IMR-90 (cell line): ENCODE results near the gene ACTN2. TPM values are rescaled to one million over a fixed set of nuclear protein-coding genes. Genes with fewer than 3 reads are reported as not detected.

Source experiments
- ATAC-seq: fragments of 200-7000 bp; cut with Tn5 transposase; 2 replicates; pipeline ENCODE4 v1.9.1; 2020; ENCODE audit warnings: low read depth, mild to moderate bottlenecking, moderate library complexity
- BruUV-seq: library from RNA; stranded (reverse); fragments of 400-500 nt; replicated peaks from 2 replicates; lab custom pipeline; 2021; lab: Mats Ljungman, UMichigan
- CTCF ChIA-PET: fragments of 300-600 bp; formaldehyde crosslinking; extraction: SDS; loops from one replicate; lab custom pipeline; 2021; ENCODE audit warnings: antibody characterized with exemption; lab: Yijun Ruan, JAX
- POLR2A ChIA-PET: fragments of 300-600 bp; sonication (Branson Sonifier 250); formaldehyde crosslinking; loops from one replicate; lab custom pipeline; 2022; ENCODE audit warnings: antibody characterized with exemption; ENCODE audit not compliant: unreplicated experiment; lab: Charles Lee
- DNase-seq: peaks from one replicate; pipeline ENCODE4 v3.0.0; 2013
- H2AFZ ChIP-seq: replicated peaks from 2 replicates; pipeline ENCODE3; 2013; ENCODE audit warnings: low read length, mild to moderate bottlenecking; ENCODE audit not compliant: poor library complexity
- H2AK5ac ChIP-seq: 2 replicates; pipeline ENCODE4 v1.6.1; 2013; ENCODE audit warnings: low read depth, low read length, inconsistent platforms
- H2AK9ac ChIP-seq: replicated peaks from 2 replicates; pipeline ENCODE3; 2013; ENCODE audit warnings: mild to moderate bottlenecking, low read depth, low read length, moderate library complexity; ENCODE audit not compliant: poor library complexity
- H2BK120ac ChIP-seq: 2 replicates; pipeline ENCODE4 v1.6.1; 2013; ENCODE audit warnings: low read depth, low read length, inconsistent platforms
- H2BK15ac ChIP-seq: 3 replicates; pipeline ENCODE4 v1.6.1; 2013; ENCODE audit warnings: low read depth, low read length, inconsistent platforms
- H2BK20ac ChIP-seq: 2 replicates; pipeline ENCODE4 v1.6.1; 2013; ENCODE audit warnings: low read depth, mild to moderate bottlenecking, inconsistent platforms, low read length, moderate library complexity
- H2BK5ac ChIP-seq: 2 replicates; pipeline ENCODE4 v1.6.1; 2013; ENCODE audit warnings: mild to moderate bottlenecking, low read depth, low read length, inconsistent platforms; ENCODE audit not compliant: poor library complexity, severe bottlenecking
- H3K14ac ChIP-seq: replicated peaks from 2 replicates; pipeline ENCODE4 v1.6.1; 2013; ENCODE audit warnings: low read depth, low read length, inconsistent platforms
- H3K18ac ChIP-seq: 2 replicates; pipeline ENCODE4 v1.6.1; 2013; ENCODE audit warnings: low read depth, low read length, control low read depth
- H3K23ac ChIP-seq: 2 replicates; pipeline ENCODE4 v1.6.1; 2013; ENCODE audit warnings: low read depth, low read length, inconsistent platforms
- H3K27ac ChIP-seq: 2 replicates; pipeline ENCODE4 v1.5.1; 2013; ENCODE audit warnings: mild to moderate bottlenecking, control low read depth, low read length; ENCODE audit not compliant: insufficient read depth
- H3K27me3 ChIP-seq: 2 replicates; pipeline ENCODE4 v1.6.1; 2013; ENCODE audit warnings: low read length; ENCODE audit not compliant: control insufficient read depth, insufficient read depth
- H3K36me3 ChIP-seq: 2 replicates; pipeline ENCODE4 v1.6.1; 2013; ENCODE audit warnings: low read length, mixed read lengths; ENCODE audit not compliant: control insufficient read depth, insufficient read depth
- H3K4ac ChIP-seq: 2 replicates; pipeline ENCODE4 v1.6.1; 2013; ENCODE audit warnings: low read depth, low read length, inconsistent platforms
- H3K4me1 ChIP-seq: 2 replicates; pipeline ENCODE4 v1.6.1; 2013; ENCODE audit warnings: low read length, mixed read lengths; ENCODE audit not compliant: control insufficient read depth, insufficient read depth
- H3K4me2 ChIP-seq: 2 replicates; pipeline ENCODE4 v1.6.1; 2013; ENCODE audit warnings: low read depth, mild to moderate bottlenecking, control low read depth, low read length, moderate library complexity
- H3K4me3 ChIP-seq: 2 replicates; pipeline ENCODE4 v1.5.1; 2013; ENCODE audit warnings: low read depth, mild to moderate bottlenecking, control low read depth, low read length, moderate library complexity; ENCODE audit not compliant: insufficient read depth
- H3K56ac ChIP-seq: 2 replicates; pipeline ENCODE4 v1.6.1; 2013; ENCODE audit warnings: low read length, inconsistent platforms; ENCODE audit not compliant: insufficient read depth; ENCODE audit errors: extremely low read depth
- H3K79me1 ChIP-seq, 2 experiments: 2 replicates each; pipeline ENCODE4 v1.6.1; 2013; ENCODE audit warnings: low read length in 2 of 2, inconsistent platforms in 1 of 2, low read depth in 1 of 2
- H3K9ac ChIP-seq: 2 replicates; pipeline ENCODE4 v1.6.1; 2013; ENCODE audit warnings: low read depth, low read length, control low read depth
- H3K9me1 ChIP-seq: 2 replicates; pipeline ENCODE4 v1.6.1; 2013; ENCODE audit warnings: low read length, inconsistent platforms; ENCODE audit not compliant: insufficient read depth
- H3K9me3 ChIP-seq: 2 replicates; pipeline ENCODE4 v1.6.1; 2013; ENCODE audit warnings: low read length; ENCODE audit not compliant: control insufficient read depth, insufficient read depth
- H4K20me1 ChIP-seq: 2 replicates; pipeline ENCODE4 v1.6.1; 2013; ENCODE audit warnings: low read length, inconsistent platforms; ENCODE audit not compliant: insufficient read depth
- H4K5ac ChIP-seq: 2 replicates; pipeline ENCODE4 v1.6.1; 2013; ENCODE audit warnings: mild to moderate bottlenecking, low read depth, low read length, control low read depth
- H4K8ac ChIP-seq, 2 experiments: 2 replicates each; pipeline ENCODE4 v1.6.1; 2013; ENCODE audit warnings: low read depth in 2 of 2, low read length in 2 of 2, control low read depth in 1 of 2, inconsistent platforms in 1 of 2
- H4K91ac ChIP-seq: 2 replicates; pipeline ENCODE4 v1.6.1; 2013; ENCODE audit warnings: low read depth, low read length, inconsistent platforms; ENCODE audit not compliant: insufficient read depth
- CEBPB ChIP-seq: IDR thresholded peaks from 2 replicates; pipeline ENCODE4 v1.6.1; 2012; ENCODE audit warnings: low read depth, low read length, improper control_type of control experiment
- CTCF ChIP-seq: conservative IDR thresholded peaks from 2 replicates; pipeline ENCODE4 v1.5.1; 2012; ENCODE audit warnings: mild to moderate bottlenecking, low read depth, low read length, improper control_type of control experiment
- FOS ChIP-seq: fragments of 150-350 bp; IDR thresholded peaks from 2 replicates; pipeline ENCODE4 v1.6.1; 2016; ENCODE audit warnings: low read depth, low read length
- NFE2L2 ChIP-seq: fragments of 150-350 bp; IDR thresholded peaks from 2 replicates; pipeline ENCODE4 v1.6.1; 2016; ENCODE audit warnings: low read depth, mild to moderate bottlenecking, low read length
- RAD21 ChIP-seq: IDR thresholded peaks from 2 replicates; pipeline ENCODE4 v1.6.1; 2012; ENCODE audit warnings: low read length, improper control_type of control experiment
- RCOR1 ChIP-seq: IDR thresholded peaks from 2 replicates; pipeline ENCODE4 v1.6.1; 2012; ENCODE audit warnings: mild to moderate bottlenecking, low read length, improper control_type of control experiment; ENCODE audit not compliant: insufficient replicate concordance
- SMC3 ChIP-seq: fragments of 150-350 bp; IDR thresholded peaks from 2 replicates; pipeline ENCODE4 v1.6.1; 2016; ENCODE audit warnings: low read depth, mild to moderate bottlenecking, antibody characterized with exemption, low read length, moderate library complexity
- WGBS, 2 experiments: methylation state at CpG; one replicate each; pipeline versions ENCODE4 v1.1.5 to v1.1.7; 2013; ENCODE audit warnings: missing lambda C conversion rate in 2 of 2; ENCODE audit not compliant: insufficient read length in 1 of 2; ENCODE audit errors: extremely low coverage in 2 of 2; 5-methylcytosine and 5-hydroxymethylcytosine counted together
- dilution Hi-C: fragments of 300-500 bp; cut with HindIII; formaldehyde crosslinking; loops from one replicate; pipeline ENCODE4 v1.14.3; 2018; ENCODE audit warnings: low sequenced_read_pairs; ENCODE audit not compliant: unreplicated experiment
- in situ Hi-C: fragments of 300-500 bp; cut with MboI; formaldehyde crosslinking; loops from 3 replicates; pipeline ENCODE4 v1.14.3; 2019; ENCODE audit warnings: low sequenced_read_pairs, inconsistent platforms, mixed read lengths
- intact Hi-C: fragments of 100-400 bp; cut with micrococcal nuclease; formaldehyde crosslinking; loops from 2 replicates; pipeline ENCODE4 v1.10.0; 2022
- polyA plus RNA-seq, 3 experiments: library from polyadenylated mRNA; depleted of rRNA; stranded (reverse); fragments of >200 nt; gene quantifications; 2 replicates each; pipeline ENCODE4 v1.2.3, GENCODE V29; 2012; ENCODE audit warnings: low replicate concordance in 1 of 3
- total RNA-seq: library from RNA; depleted of rRNA; stranded (reverse); fragments of >200 nt; gene quantifications from 2 replicates; pipeline ENCODE4 v1.2.3, GENCODE V29; 2012
- TF ChIP-seq, protein P1 (sequence below): fragments of 150-350 bp; IDR thresholded peaks from 2 replicates; pipeline ENCODE4 v1.6.1; 2016; ENCODE audit warnings: low read depth, mild to moderate bottlenecking, low read length, moderate library complexity, borderline replicate concordance
- TF ChIP-seq, protein P2 (sequence below): fragments of 150-350 bp; IDR thresholded peaks from 2 replicates; pipeline ENCODE4 v1.6.1; 2017; ENCODE audit warnings: mild to moderate bottlenecking, antibody characterized with exemption, low read length, low read depth

ACTN2 gene
- total and polyA plus RNA-seq, 2 of the 4 experiments (the other 2 are of a cell fraction), result under 0.01 TPM; not detected in 1

DNA sequence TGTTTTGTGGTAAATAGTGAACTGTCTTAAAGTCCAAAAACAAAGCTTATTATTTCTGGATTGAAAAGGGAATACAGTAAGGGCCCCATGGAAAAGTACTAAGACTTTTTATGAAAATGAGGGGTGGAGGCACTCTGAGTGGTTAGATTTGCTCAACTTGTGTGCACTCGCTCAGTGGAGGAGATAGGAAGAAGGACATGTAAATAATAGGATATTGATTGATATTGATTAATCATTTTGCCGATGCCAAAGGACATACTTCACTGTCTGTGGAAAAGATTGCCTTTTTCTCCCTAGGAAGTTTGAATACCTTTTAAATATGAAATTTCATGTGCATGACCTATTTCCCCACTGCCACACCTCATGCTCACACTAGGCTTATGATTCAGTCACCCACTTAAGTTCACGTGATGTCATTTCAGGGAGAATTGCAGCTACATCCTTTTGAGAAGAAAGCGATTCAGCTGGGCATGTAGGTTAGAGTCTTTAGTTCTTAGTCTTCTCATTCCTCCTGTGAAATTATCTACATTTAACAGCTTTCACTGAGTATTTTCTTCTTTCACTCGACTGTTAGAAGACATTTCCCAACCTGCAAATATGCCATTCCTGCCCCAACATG lies 113.8 kb downstream of the ACTN2 start:
- H2AFZ ChIP-seq, result no peak overlapping the region
- H2BK120ac ChIP-seq, result no peak overlapping the region
- no peaks in the 10 kb centered on the region for H3K9me1 ChIP-seq
- dilution Hi-C loops, result no loop called here
- WGBS, 2 experiments, result 100% methylated on average over 1 of the region's 5 CpGs; no CpG with 5 or more reads in 1 of the 2 experiments
- H2AK9ac ChIP-seq, result no peak overlapping the region
- ChIA-PET POLR2A (interaction anchor here (0.6 kb wide), 1 partner anchor 8 kb away, joined by 3 read pairs; no protein-coding TSS in a partner anchor), CTCF (no interaction called here)
- H3K4me1 ChIP-seq, result no peaks in the 10 kb centered on the region
- no peak overlapping the region for H4K5ac ChIP-seq
- BruUV-seq, result no TSS peak
- no peaks in the 10 kb centered on the region for H4K20me1 ChIP-seq
- no peak overlapping the region for H3K4me3 ChIP-seq
- TF ChIP-seq, protein P1, sequence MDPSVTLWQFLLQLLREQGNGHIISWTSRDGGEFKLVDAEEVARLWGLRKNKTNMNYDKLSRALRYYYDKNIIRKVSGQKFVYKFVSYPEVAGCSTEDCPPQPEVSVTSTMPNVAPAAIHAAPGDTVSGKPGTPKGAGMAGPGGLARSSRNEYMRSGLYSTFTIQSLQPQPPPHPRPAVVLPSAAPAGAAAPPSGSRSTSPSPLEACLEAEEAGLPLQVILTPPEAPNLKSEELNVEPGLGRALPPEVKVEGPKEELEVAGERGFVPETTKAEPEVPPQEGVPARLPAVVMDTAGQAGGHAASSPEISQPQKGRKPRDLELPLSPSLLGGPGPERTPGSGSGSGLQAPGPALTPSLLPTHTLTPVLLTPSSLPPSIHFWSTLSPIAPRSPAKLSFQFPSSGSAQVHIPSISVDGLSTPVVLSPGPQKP, result no peak
- TF ChIP-seq CEBPB (no peak), SMC3 (no peak), RCOR1 (no peak), RAD21 (no peak), FOS (no peak), CTCF (no peak), NFE2L2 (no peak)
- TF ChIP-seq, protein P2, sequence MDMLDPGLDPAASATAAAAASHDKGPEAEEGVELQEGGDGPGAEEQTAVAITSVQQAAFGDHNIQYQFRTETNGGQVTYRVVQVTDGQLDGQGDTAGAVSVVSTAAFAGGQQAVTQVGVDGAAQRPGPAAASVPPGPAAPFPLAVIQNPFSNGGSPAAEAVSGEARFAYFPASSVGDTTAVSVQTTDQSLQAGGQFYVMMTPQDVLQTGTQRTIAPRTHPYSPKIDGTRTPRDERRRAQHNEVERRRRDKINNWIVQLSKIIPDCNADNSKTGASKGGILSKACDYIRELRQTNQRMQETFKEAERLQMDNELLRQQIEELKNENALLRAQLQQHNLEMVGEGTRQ, result no peak
- H2BK15ac ChIP-seq, result no peak overlapping the region
- H2AK5ac ChIP-seq, result no peak overlapping the region
- no peak overlapping the region for H3K18ac ChIP-seq
- H3K14ac ChIP-seq, result no peak overlapping the region
- DNase-seq (peak; percentile 24), ATAC-seq (no peak)
- intact Hi-C loops, result no loop called here
- no peak overlapping the region for H4K91ac ChIP-seq
- no peak overlapping the region for H3K27ac ChIP-seq
- 0 out of 2 replicates have a peak, but pooled peaks cover 2% of the 10 kb centered on the region for H3K36me3 ChIP-seq
- peaks cover 31 to 35% of the 10 kb centered on the region in 2 experiments for H3K79me1 ChIP-seq
- H3K23ac ChIP-seq, result no peak overlapping the region
- no peak overlapping the region for H2BK5ac ChIP-seq
- no peak overlapping the region for H3K4me2 ChIP-seq
- H4K8ac ChIP-seq, result no peak overlapping the region
- no peak overlapping the region for H3K9ac ChIP-seq
- H3K56ac ChIP-seq, result no peak overlapping the region
- H3K4ac ChIP-seq, result no peak overlapping the region
- H3K27me3 ChIP-seq, result no peaks in the 10 kb centered on the region
- H3K9me3 ChIP-seq, result no peaks in the 10 kb centered on the region
- in situ Hi-C loops, result no loop called here
- no peak overlapping the region for H2BK20ac ChIP-seq
